ENCODE results near the gene MPP4.

MPP4 gene

DNA sequence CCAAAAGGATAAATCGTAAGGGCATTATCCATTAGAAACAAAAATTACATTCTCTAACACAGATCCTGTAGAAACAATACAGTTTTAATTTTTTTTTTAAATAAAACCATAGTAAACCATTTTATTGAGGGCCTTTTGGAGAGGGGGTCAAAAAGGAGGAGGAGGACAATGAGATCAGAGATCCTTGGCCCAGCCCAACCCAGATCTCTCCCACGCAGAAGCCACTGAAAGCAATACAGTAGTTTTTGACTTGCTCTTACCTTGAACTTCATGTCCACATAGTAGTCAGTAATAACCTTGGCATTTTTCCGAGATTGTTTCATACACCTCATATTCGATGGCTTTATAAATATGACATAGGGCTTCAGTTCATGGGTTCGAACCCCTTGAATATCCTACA lies 51.0 kb downstream of the MPP4 start:
- no peak overlapping the region for H3K4me3 ChIP-seq (ENCODE audit: low read length)
- DNase-seq (ENCODE audit: low read depth), result no peak
- TF ChIP-seq, protein P1, sequence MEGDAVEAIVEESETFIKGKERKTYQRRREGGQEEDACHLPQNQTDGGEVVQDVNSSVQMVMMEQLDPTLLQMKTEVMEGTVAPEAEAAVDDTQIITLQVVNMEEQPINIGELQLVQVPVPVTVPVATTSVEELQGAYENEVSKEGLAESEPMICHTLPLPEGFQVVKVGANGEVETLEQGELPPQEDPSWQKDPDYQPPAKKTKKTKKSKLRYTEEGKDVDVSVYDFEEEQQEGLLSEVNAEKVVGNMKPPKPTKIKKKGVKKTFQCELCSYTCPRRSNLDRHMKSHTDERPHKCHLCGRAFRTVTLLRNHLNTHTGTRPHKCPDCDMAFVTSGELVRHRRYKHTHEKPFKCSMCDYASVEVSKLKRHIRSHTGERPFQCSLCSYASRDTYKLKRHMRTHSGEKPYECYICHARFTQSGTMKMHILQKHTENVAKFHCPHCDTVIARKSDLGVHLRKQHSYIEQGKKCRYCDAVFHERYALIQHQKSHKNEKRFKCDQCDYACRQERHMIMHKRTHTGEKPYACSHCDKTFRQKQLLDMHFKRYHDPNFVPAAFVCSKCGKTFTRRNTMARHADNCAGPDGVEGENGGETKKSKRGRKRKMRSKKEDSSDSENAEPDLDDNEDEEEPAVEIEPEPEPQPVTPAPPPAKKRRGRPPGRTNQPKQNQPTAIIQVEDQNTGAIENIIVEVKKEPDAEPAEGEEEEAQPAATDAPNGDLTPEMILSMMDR (IDR thresholded peaks at IDR 0.05; ENCODE audit: insufficient read depth, low read depth, low read length, missing control alignments), result no peak

DNA sequence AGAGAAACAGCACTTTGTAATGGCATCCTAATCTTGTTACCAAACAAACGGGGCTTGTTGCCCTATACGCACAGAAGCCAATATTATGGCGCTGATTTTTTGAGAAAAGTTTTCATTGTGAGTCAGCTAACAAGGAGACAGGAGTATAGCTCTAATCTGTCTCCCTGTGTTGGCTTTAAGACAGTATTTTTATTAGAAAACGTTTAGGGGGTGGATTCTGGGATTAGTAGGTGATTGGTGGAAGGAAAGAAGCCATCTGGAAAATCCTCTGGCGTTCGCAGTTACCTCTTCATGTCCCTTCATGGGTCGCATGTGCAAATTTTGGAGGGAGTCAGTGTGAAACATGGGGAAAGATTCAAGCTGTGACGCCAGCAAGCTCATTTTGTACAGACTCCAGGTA lies 54.4 kb downstream of the MPP4 start:
- peak overlapping the region; percentile 96 for H3K4me3 ChIP-seq (ENCODE audit: low read length)
- DNase-seq (ENCODE audit: low read depth), result peak; percentile 16

GRCh38 chr2:201643216-201643890 lies 55.1 kb downstream of the MPP4 start, which contains the start of gene TMEM237:
Gene TMEM237, minus strand, starts transcription at chr2:201643503. Its CDS starts 103 bp downstream, at chr2:201643400.
- TF ChIP-seq, protein P1 (IDR thresholded peaks at IDR 0.05; ENCODE audit: insufficient read depth, low read depth, low read length, missing control alignments), result no peak
- H3K4me3 ChIP-seq (ENCODE audit: low read length), result peak within 1 kb of the TSS; percentile 96
- peak; percentile 74 for DNase-seq (ENCODE audit: low read depth)

More for the DNA sequence above, 54.4 kb downstream of the MPP4 start:
- TF ChIP-seq, protein P1 (IDR thresholded peaks at IDR 0.05; ENCODE audit: insufficient read depth, low read depth, low read length, missing control alignments), result no peak

GRCh38 chr2:201642579-201643215 lies 55.7 kb downstream of the MPP4 start:
- TF ChIP-seq, protein P1 (IDR thresholded peaks at IDR 0.05; ENCODE audit: insufficient read depth, low read depth, low read length, missing control alignments), result no peak
- H3K4me3 ChIP-seq (ENCODE audit: low read length), result peak overlapping the region; percentile 96
- peak; percentile 88 for DNase-seq (ENCODE audit: low read depth)

DNA sequence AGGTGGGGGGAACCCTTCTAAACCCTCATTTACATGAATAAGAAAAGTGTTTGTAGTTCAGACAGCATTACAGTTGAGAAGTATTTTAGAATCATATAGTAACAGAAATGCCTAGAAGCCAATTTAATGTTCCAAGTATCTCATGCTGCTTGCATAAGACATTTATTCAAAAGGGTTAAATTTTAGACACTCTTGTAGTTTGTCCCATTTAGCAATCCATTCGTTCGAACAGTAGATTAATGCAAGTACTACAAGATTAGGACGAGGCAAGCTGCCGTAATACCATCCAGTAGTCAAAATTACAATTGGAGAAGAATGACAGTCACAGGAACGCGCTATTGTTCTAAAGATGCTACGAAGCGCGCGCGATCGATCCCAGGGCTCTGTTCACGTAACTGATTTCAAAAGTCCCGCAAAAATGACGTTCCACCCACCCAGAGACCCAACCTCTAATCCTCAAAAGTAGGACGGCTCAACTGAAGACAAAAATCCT lies 56.3 kb downstream of the MPP4 start:
- no peak for DNase-seq (ENCODE audit: low read depth)
- TF ChIP-seq, protein P1 (IDR thresholded peaks at IDR 0.05; ENCODE audit: insufficient read depth, low read depth, low read length, missing control alignments), result no peak
- H3K4me3 ChIP-seq (ENCODE audit: low read length), result peak overlapping the region; percentile 96

GRCh38 chr2:201639205-201639604 lies 59.2 kb downstream of the MPP4 start:
- DNase-seq (ENCODE audit: low read depth), result no peak
- no peak overlapping the region for H3K4me3 ChIP-seq (ENCODE audit: low read length)
- TF ChIP-seq, protein P1 (IDR thresholded peaks at IDR 0.05; ENCODE audit: insufficient read depth, low read depth, low read length, missing control alignments), result no peak

Measured in epithelial cell of esophagus (primary cell).